Measurements from ENCODE around the gene MOXD1.
"Not testable (repeated sequence)": the region's sequence is repeated elsewhere in the genome, so short reads cannot be mapped to it uniquely, and the experiment has no call there.

The MOXD1 gene

GRCh38 chr6:132275066-132275970 is 126.0 kb downstream of the MOXD1 start:
- no peak for DNase-seq

GRCh38 chr6:132272776-132273175 is 128.5 kb downstream of the MOXD1 start:
- peak; percentile 65 for DNase-seq

DNA sequence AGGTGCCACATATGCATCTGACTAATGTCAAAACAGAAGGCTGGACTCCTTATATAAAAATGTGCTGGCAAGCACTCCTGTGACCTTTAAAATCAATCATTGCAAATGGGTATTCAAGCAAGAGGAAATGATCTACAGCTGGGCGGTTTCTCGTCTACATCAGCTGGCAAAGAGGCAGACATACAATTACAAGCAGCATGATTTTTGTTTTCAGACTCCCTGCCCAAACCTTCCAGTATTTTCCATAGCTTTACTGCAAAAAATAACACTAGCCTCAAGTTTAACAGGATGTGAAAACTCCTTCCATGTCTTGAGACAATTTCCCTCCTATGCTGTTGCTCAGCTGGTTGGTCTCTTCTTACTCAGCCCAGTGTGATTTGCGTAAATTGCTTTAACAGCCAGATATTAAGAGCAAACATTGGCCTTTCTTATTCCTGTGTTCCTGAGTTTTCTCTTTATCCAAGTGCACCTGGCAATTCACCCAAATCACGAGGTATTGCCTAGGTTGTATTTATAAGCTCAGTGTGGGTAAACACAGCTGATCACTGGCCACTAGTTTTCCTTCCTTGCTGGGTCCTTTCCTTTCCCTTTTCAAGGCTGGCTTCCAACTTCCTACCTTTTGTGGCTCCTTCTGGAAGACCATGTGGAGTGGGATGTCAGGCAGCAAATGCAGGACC is 130.4 kb downstream of the MOXD1 start:
- DNase-seq = no peak

DNA sequence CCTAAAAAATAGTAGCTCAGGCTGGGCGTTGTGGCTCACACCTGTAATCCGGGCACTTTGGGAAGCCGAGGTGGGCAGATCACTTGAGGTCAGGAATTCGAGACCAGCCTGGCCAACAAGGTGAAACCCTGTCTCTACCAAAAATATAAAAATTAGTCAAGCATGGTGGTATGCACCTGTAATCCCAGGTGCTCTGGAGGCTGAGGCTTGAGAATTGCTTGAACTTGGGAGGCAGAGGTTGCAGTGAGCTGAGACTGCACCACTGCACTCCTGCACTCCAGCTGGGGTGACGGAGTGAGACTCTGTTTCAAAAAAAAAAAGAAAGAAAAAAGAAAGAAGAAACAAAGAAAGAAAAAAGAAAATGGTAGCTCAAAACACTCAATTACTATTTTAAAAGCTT is 132.6 kb downstream of the MOXD1 start:
- not testable (repeated sequence) for DNase-seq

DNA sequence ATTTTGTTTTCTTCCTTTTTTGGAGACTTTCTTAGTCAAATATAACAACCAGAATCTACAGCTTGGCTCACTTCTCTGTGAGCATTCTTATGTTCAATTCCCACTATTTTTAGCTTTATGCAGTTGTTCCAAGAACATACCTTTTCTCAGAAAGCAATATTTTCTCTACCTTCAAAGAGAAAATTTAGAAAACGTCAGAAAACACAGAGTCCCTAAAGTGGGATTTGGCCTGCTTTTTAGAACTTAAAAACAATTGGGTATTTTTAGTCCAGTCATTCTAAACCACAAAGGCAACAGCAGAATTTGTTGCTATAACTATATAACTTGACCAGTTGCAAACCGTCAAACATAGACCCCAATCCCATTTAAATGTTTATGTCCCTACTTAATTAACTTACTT is 133.1 kb downstream of the MOXD1 start:
- no peak for DNase-seq

GRCh38 chr6:132265451-132266097 is 135.7 kb downstream of the MOXD1 start:
- no peak for DNase-seq

DNA sequence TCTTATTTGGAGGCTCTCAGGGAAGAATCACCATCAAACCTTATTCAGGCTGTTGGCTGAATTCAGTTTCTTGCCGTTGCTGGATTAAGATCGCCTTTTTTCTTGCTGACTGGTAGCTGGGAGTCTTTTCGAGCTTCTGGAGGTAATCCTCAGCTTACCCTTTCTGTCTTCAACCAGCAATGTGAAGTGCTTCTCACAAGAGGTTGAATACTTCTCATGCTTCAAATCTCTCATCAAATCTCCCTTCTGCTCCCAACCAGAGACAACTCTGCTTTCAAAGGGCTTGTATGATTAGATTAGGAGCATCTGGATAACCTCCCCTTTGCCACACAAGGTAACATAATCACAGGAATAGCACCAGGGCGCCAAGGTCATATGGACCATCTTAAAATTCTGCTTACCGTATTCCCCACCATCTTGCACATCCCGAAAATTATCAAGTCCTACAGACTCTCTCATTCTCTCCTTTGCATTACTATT is 137.2 kb downstream of the MOXD1 start:
- DNase-seq = no peak

GRCh38 chr6:132261354-132261753 is 139.9 kb downstream of the MOXD1 start:
- no peak for DNase-seq

DNA sequence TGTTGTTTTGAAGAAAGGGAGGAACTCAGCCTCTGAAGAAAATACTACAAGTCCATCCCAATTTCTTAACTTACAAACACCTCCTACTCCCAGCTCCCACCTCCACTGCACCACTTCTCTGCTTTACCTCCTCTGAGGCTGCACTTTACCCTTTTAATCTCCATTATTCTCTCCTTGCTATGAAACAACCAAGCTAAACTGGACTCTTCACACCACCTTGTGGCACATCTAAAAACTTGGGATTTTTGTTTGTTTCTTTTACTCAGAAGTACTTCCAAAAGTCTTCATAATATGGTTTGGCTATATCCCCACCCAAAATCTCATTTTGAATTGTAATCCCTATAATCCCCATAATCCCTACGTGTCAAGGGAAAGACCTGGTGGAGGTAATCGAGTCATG is 142.2 kb downstream of the MOXD1 start:
- DNase-seq = peak; percentile 49

GRCh38 chr6:132257561-132257960 is 143.7 kb downstream of the MOXD1 start:
- DNase-seq = no peak

- DNase-seq = no peak
Observed at GRCh38 chr6:132256457-132256856, 144.8 kb downstream of the MOXD1 start.

GRCh38 chr6:132253906-132254305 is 147.4 kb downstream of the MOXD1 start:
- DNase-seq = no peak

DNA sequence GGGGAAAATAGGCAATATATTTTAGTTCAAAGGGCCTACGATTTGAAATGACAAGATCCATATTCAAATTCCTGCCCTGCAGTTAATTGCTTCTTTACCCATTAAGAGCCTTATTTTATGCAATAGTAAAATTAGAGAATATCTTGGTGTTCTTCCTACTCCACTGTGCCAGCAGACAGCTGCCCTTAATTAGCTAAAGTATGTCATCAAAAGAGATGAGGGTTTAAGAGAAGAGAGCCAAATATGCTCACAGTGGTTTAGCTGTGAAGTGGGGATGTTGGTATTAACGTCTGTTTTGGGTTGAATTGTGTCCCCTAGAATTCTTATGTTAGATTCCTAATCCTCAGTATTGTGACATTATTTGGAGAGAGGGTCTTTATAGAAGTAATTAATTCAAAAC is 148.1 kb downstream of the MOXD1 start:
- DNase-seq = no peak

DNA sequence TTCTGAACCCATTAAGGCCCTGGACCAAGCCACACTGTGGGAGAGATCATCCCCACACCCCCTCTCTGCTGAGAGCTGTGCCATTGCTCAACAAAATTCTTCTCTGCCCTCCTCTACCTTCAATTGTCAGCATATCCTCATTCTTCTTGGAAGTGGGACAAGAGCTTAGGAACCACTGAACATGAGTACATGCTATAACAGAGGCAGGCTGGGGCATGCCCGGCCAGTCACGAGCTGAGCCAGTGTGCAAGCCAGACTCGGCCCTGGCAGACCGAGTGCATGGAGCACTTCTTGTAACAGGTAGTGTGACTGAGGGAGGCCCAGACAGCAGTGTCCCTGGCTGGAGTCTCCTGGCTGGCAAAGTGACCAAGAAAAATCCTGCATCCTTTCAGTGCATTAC is 149.2 kb downstream of the MOXD1 start:
- no peak for DNase-seq

GRCh38 chr6:132251711-132252110 is 149.6 kb downstream of the MOXD1 start:
- DNase-seq = no peak

DNA sequence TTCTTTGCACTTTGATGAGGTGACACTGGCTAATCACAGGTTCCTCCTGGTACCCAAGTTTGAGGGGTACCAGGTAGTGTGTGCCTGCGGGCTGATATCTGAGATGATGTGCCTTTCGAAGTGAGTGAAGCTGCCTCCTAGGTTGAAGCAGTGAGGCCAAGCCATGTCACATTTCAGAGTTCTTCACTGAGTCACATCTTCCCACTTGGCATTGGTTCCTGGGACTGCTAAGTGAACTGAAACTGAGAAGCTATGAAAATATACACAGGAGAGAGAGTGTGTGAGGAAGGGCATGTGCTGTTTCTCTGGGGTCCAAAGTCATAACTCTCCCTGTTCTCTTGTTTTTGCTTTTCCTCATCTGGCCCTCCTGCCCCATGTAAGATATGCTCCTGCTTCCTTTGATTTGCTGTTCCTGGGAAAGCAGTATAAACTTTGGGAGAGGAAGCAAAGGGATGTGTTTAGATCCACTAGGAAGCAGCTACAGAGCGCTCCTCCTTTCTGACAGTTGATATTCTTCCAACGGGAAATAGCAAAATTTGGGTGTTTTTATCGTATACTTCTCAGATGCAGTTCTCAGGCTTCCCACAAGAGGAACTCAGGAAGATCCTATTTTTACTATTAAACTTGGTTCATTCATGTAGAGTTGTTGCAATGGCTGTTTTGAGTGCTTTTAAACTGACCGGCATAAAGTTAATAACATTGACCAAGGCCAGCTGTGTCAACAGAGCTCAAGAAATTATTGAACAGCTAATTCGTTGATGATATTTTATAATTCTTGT is 153.7 kb downstream of the MOXD1 start:
- no peak for DNase-seq

DNA sequence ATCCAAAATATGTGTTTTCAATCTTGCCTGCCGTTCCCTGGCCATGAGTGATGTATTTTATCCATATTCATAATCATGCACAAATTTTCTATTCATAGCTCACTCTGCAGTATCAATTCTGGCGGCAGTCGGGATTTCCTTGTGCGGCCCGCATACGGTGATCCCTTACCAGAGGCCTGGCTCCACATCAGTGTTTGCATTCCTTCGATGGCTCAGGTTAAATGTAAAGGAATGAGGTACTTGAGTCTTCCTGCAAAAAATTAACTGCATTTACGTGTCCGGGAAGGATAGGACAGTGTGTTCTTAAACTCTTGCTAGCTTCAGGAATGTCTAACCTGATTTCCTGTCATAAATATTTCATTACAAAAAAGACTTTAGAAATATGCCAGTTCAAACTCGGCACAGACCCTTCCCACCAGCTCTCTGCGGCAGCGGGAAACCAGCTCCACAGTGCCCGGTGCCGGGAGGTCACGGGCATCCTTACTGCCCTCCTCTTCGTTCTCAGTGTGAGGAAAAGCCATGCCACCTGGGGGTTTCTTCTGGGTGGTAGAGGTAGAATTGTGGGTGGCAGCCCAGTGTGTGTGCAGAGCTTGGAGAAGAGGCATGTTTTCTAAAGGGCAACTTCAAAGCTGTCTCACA is 154.5 kb downstream of the MOXD1 start:
- no peak for DNase-seq

DNA sequence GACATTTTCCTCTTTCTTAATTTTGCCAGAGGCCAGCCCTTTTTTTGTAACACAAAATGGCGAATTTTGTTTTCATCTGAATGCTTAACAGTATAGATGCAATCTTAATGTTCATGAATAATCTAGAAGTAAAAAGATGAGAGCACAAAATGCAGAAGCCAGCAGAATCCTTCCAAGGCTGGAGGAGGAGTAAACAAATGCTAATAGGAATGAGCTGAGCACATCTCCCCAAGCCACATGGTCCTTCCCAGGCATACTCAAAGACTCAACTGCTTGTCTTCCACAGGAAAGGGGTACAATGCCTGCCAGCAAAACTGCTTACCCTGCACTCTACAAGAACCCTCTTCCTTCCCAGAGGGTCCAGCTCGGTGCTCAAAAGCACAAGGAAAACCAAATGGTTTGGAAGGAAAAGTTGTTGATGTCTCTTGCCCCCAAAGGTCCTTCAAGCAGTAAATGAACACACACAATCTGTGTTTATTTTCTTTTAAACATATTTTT is 155.1 kb downstream of the MOXD1 start:
- DNase-seq = no peak
